ENCODE measurements around the gene CFAP20DC. TPM values are rescaled to one million over a fixed set of nuclear protein-coding genes. Genes with fewer than 3 reads are reported as not detected.
"Not testable (repeated sequence)": the region's sequence is repeated elsewhere in the genome, so short reads cannot be mapped to it uniquely, and the experiment has no call there.

Gene CFAP20DC
- total RNA-seq, 6 donors from 2014 or later = 0.30 to 4.3 (median 0.37) TPM; not detected in 1

DNA sequence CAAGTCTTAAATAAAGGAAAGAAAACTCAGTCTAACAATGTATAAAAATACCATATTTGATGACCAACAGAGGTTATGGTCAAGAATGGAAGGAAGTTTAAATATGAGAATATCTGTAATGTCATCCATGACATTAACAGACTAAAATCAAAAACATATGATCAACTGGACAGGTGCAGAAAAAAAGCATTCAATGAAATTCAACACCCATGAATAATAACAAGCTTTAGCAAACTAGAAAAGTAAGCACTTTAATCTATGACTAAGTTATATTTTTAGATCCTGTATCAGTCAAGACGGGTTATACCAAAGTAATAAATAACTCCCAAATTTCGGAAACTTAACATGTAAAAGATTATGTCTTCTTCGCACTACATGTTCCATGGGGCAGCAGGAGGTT is 61.8 kb downstream of the CFAP20DC start:
- 91 to 94% methylated on average over 3 of the region's 3 CpGs for WGBS, 2 donors

DNA sequence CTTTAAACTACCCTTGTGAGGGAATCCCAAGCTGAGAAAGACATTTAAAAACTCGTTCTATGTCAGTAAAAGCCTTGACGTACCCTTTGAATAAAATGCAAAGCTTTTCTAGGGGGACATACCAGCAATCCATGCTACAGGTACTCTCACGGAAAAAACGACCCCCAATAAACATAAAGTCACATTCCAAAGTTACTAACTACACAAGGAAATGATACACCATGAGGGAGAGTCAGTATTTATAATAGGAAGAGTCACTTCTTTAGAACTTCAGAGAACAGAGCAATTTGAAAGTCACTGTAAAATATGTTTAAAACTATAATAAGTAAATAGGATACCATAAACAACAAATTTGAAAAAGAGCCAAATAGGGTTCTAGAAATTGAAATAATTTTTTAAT is 63.2 kb downstream of the CFAP20DC start:
- no peaks in the 10 kb centered on the region for H3K4me1 ChIP-seq
- no peak overlapping the region for H3K4me3 ChIP-seq
- H3K36me3 ChIP-seq = no peaks in the 10 kb centered on the region
- WGBS, 2 donors = 82 to 85% methylated on average over 4 of the region's 4 CpGs
- DNase-seq = no peak
- no peak for ATAC-seq (ENCODE audit: low FRiP score in 2 of 2)
- no peak for TF ChIP-seq POLR2A (IDR thresholded peaks at IDR 0.05)
- no peak overlapping the region for H3K27ac ChIP-seq
- H3K27me3 ChIP-seq = no peaks in the 10 kb centered on the region
- peaks cover 0 to 8% (median 3%) of the 10 kb centered on the region in 4 donors for H3K9me3 ChIP-seq

More for the DNA sequence above, 61.8 kb downstream of the CFAP20DC start:
- DNase-seq (no peak), ATAC-seq (ENCODE audit: low FRiP score in 2 of 2) (no peak)
- no peaks in the 10 kb centered on the region for H3K27me3 ChIP-seq
- no peak for TF ChIP-seq POLR2A (IDR thresholded peaks at IDR 0.05)
- no peak for TF ChIP-seq EP300 (IDR thresholded peaks at IDR 0.05)
- TF ChIP-seq, protein P1, sequence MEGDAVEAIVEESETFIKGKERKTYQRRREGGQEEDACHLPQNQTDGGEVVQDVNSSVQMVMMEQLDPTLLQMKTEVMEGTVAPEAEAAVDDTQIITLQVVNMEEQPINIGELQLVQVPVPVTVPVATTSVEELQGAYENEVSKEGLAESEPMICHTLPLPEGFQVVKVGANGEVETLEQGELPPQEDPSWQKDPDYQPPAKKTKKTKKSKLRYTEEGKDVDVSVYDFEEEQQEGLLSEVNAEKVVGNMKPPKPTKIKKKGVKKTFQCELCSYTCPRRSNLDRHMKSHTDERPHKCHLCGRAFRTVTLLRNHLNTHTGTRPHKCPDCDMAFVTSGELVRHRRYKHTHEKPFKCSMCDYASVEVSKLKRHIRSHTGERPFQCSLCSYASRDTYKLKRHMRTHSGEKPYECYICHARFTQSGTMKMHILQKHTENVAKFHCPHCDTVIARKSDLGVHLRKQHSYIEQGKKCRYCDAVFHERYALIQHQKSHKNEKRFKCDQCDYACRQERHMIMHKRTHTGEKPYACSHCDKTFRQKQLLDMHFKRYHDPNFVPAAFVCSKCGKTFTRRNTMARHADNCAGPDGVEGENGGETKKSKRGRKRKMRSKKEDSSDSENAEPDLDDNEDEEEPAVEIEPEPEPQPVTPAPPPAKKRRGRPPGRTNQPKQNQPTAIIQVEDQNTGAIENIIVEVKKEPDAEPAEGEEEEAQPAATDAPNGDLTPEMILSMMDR (IDR thresholded peaks at IDR 0.05) = no peak
- no peaks in the 10 kb centered on the region for H3K4me1 ChIP-seq
- H3K4me3 ChIP-seq = no peak overlapping the region
- H3K36me3 ChIP-seq = no peaks in the 10 kb centered on the region
- H3K27ac ChIP-seq = no peak overlapping the region
- H3K9me3 ChIP-seq = peaks cover 0 to 8% (median 3%) of the 10 kb centered on the region in 4 donors

DNA sequence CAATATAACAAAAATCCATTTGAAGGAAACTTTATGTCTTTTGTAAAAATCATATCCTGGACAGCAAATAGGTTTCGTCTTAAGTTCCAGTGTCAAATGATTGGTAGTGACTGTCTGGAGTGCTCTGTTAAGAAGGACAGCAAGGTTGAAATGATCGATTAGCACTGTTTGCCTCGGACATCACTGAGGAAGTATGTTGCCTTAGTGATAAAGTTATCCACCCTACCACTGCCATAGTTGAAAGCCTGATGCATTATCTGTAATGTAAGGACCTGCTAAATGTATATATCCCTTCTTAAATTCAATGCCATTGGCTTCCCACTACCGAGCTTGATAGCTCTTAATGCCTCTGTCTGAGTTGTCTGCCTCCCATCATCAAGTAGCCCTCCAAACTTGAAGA is 70.0 kb downstream of the CFAP20DC start:
- TF ChIP-seq EP300 (IDR thresholded peaks at IDR 0.05) = no peak
- no peak for TF ChIP-seq POLR2AphosphoS5 (IDR thresholded peaks at IDR 0.05)
- no peak for TF ChIP-seq POLR2A (IDR thresholded peaks at IDR 0.05)
- TF ChIP-seq, protein P1 (IDR thresholded peaks at IDR 0.05) = no peak
- H3K36me3 ChIP-seq = no peaks in the 10 kb centered on the region
- 82 to 91% methylated on average over 4 of the region's 4 CpGs for WGBS, 2 donors
- H3K9me3 ChIP-seq = no peaks in the 10 kb centered on the region
- H3K4me1 ChIP-seq = no peaks in the 10 kb centered on the region
- no peaks in the 10 kb centered on the region for H3K27me3 ChIP-seq
- no peak overlapping the region for H3K27ac ChIP-seq
- no peak overlapping the region for H3K4me3 ChIP-seq
- DNase-seq (no peak), ATAC-seq (ENCODE audit: low FRiP score in 2 of 2) (no peak)

DNA sequence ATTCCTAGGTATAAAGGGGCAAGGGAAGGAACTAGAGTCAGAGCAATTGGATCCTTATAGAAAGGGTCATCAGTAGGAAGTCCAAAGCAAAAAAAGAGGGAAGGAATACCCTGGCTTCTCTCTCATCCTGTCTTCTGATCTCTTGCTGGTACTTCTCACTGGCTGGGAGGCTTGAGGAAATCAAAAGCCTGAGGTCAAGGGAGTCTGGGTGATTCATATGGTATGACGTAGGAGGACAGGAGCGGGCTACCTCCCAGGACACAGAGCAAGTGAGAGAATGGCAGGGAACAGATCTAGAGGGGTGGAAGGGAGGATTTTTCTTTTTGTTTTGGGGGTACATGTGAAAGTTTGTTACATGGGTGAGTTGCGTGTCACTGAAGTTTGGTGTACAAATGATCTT is 76.0 kb downstream of the CFAP20DC start:
- no peaks in the 10 kb centered on the region for H3K27me3 ChIP-seq
- H3K4me3 ChIP-seq = no peak overlapping the region
- DNase-seq (no peak), ATAC-seq (ENCODE audit: low FRiP score in 2 of 2) (no peak)
- H3K9me3 ChIP-seq = no peaks in the 10 kb centered on the region
- TF ChIP-seq, protein P1 (IDR thresholded peaks at IDR 0.05) = no peak
- TF ChIP-seq POLR2A (IDR thresholded peaks at IDR 0.05) = no peak
- no peak overlapping the region for H3K27ac ChIP-seq
- no peaks in the 10 kb centered on the region for H3K36me3 ChIP-seq
- H3K4me1 ChIP-seq = no peaks in the 10 kb centered on the region
- WGBS, 2 donors = 95 to 97% methylated on average over 3 of the region's 3 CpGs

DNA sequence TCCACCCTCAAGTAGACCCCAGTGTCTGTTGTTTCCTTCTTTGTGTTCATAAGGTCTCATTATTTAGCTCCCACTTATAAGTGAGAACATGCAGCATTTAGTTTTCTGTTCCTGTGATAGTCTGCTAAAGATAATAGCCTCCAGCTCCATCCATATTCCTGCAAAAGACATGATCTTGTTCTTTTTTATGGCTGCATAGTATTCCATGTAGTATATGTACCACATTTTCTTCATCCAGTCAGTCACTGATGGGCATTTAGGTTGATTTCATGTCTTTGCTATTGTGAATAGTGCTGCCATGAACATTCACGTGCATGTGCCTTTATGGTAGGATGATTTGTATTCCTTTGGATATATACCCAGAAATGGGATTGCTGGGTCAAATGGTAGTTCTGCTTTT is 82.0 kb downstream of the CFAP20DC start:
- WGBS, 2 donors = 95% methylated on average over 1 of the region's 1 CpG
- not testable (repeated sequence) for H3K4me1 ChIP-seq; H3K4me3 ChIP-seq; ATAC-seq (ENCODE audit: low FRiP score in 2 of 2); H3K27me3 ChIP-seq; DNase-seq; H3K36me3 ChIP-seq; H3K9me3 ChIP-seq; H3K27ac ChIP-seq

DNA sequence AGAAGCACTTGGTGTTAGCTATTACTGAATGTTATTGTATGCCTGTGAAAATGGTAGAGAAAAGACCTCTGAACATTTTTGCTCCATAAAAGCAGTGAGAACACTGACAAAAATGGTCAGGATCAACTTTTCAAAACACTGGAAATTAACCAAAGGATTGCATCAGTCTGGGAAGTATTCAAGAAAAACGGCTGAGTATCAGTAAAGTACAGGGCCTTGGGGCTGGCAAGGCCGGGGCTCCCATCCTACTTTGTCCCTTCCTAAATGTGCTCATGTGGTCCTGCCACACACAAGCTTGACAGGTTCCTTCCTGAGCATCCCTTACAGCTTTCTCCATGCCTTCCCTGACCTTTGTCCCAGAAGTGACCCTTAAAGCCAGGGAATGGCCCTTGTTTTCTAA is 84.0 kb downstream of the CFAP20DC start:
- TF ChIP-seq EP300 (IDR thresholded peaks at IDR 0.05) (no peak), POLR2A (IDR thresholded peaks at IDR 0.05) (no peak), POLR2AphosphoS5 (IDR thresholded peaks at IDR 0.05) (no peak)
- TF ChIP-seq, protein P1 (IDR thresholded peaks at IDR 0.05) = no peak
- WGBS, 2 donors = 71 to 78% methylated on average over 2 of the region's 2 CpGs
- Histone ChIP-seq H3K27me3 (no peaks in the 10 kb centered on the region), H3K9me3 (no peaks in the 10 kb centered on the region), H3K4me3 (no peak overlapping the region), H3K4me1 (no peaks in the 10 kb centered on the region), H3K36me3 (no peaks in the 10 kb centered on the region), H3K27ac (no peak overlapping the region)
- peak in 1 of 2 donors; percentile 48 for ATAC-seq (ENCODE audit: low FRiP score in 2 of 2)
- DNase-seq = no peak
